HL-60/S4 treated with retinoic acid at 250 ng/mL for 4 days and 3 days (cell line): Measurements from ENCODE around the gene TMEM214.

Source experiments
- in situ Hi-C: fragments of 300-500 bp; cut with MboI; formaldehyde crosslinking; loops from 2 replicates; pipeline ENCODE4 v1.7.0; 2022; ENCODE audit warnings: low sequenced_read_pairs

Gene TMEM214

DNA sequence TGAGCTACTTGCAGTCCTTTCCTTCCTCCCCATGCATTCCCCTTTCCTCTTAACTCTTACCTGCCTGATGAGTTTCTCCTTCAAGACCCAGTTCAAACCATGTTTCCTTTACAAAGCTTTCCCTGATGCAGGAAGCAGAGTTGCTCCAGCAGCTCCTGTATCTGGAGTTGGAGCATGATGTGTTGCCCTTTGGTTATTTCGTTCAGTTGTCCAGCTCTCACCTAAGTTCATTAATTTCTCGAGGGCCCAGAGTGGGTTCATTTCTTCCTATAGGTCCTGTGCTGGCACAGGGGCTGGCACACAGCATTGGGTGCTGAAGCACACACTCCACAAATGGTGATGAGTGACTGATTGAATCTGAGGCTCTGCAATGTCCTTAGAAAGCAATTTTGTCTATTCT, 23.0 kb upstream of the TMEM214 start:
- in situ Hi-C loops, result loop anchor here (10.0 kb wide), 1 partner anchor 165 kb away; the partner anchor contains the start of gene DPYSL5

DNA sequence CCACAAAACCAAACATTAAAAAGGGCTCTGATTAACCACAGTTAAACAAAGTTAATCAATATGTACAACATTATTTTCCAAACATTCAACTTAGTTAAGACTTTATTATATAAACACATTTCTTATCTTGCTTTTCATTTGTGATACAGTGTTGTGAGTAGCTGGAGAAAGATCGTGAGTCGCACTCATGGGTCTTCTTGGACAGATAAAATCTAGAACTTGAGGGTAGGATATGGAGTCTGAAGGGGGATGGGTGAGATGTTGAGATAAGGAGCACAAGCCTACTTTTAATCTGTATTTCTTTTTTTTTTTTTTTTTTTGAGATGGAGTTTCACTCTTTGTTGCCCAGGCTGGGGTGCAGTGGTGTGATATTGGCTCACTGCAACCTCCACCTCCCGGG, 22.6 kb upstream of the TMEM214 start:
- in situ Hi-C loops, result loop anchor here (10.0 kb wide), 1 partner anchor 165 kb away; the partner anchor contains the start of gene DPYSL5

DNA sequence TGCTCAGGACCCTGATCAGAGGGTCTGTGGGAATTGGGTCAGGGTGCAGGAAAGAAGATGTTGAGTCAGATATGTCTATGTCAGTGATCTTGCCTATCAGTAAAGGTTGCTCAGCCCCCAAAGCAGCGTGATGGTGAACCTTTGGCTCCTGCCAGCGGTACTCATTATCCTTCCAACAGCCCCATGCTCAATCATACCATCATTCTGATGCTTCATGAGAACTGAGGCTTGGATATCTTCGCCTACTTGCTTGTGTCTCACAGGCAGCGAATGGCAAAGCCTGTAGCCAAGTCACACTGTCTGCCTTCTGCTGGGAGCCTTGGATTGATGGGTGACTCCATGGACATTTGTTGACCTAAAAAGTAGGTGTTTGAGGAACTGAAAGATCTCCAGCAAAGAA, 19.0 kb upstream of the TMEM214 start:
- in situ Hi-C loops, result loop anchor here (10.0 kb wide), 1 partner anchor 169 kb away; the partner anchor contains the start of gene DPYSL5

- in situ Hi-C loops, result loop anchor here (10.0 kb wide), 1 partner anchor 170 kb away; the partner anchor contains the start of gene DPYSL5
Observed at GRCh38 chr2:27014771-27015433, 17.9 kb upstream of the TMEM214 start.

DNA sequence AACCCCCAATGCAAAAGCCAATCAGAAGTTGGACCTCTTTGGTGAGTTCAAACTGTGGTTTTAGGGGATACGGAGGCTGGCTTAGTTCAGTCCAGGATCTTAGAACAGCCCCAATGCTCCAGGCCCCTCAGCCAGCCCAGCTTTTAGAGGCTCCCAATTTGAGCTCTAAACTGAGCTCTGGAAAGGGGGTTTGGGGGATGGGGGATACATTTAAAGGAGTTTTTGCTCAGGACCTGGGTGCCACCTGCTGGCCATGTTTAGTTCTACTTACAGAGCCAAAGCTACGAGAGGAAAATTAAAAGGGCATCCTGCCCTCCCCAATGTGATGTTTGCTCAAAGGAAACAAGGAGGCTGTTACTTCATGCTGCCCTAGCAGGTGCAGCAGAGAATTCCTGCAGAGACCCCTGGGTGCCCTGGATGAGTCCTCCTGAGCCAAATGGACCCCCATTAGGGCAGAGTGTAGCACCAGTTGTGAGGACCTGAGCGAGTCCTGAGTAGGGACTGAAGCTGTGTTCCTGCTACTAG, 15.9 kb upstream of the TMEM214 start:
- in situ Hi-C loops, result loop anchor here (10.0 kb wide), 1 partner anchor 172 kb away; the partner anchor contains the start of gene DPYSL5

DNA sequence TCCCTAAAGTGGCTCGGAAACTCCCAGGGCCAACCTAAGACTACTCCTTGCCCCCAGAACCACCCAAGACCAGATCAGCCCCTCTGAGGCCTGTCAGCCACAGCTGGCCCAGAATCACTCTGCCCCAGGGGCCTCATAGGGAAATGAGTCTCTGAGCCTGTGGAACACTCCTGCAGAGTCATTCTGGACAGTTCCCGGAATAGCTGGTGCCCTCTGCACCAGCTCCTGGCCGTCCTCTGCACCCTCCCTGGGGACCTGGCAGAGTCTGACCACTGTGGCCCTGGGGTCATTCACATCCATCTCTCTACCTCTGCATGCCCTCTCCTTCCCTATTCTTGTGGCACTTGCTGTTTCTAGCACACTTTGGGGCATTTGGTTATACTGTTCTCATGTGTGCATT, 14.6 kb upstream of the TMEM214 start:
- in situ Hi-C loops, result loop anchor here (10.0 kb wide), 1 partner anchor 173 kb away; the partner anchor contains the start of gene DPYSL5

- in situ Hi-C loops, result loop anchor here (10.0 kb wide), 1 partner anchor 175 kb away; the partner anchor contains the start of gene DPYSL5
Observed at GRCh38 chr2:27019459-27019858, 13.3 kb upstream of the TMEM214 start.

DNA sequence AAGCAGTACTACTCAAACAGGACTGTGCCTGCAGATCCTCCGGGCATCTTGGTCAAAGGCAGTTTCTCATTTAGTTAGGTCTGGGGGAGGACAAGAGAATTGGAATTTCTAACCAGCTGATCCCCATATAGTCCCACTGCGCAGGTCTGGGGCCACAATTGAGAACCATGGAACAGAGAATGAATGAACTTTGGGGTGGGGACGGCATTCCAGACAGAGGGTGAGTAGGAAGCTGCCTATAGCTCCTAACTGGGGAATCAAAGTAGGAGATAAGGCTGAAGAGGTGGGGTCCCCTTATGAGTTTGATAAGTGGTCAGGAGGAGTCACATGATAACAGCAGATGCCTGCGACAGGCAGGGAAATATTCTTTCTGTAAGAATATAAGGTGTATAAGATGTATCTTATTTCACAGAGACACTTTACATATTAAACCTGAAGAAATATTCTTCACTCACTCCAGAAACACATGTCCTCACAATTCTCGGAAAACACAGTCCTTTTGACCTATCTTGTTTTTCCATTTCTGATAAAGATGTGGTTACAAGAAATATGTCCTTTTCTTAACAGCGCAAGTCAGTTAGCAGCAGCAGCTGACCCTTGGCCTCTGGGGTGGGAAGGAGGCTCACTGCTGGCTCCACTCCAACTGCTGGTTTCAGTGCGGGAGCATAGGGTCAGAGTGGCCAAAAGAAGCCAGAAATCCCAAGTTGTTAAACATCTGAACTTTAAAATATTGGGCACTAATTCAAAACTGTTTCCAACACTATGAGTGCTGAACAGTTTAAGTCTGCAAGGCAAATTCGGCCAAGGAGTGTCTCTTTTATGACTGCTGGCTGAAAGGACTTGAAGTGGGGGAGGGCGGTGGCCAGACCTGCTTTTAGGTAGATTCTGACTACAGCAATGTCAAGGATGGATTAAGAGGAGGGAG, 12.6 kb upstream of the TMEM214 start:
- in situ Hi-C loops, result loop anchor here (10.0 kb wide), 1 partner anchor 175 kb away; the partner anchor contains the start of gene DPYSL5

GRCh38 chr2:27021253-27022049, 11.3 kb upstream of the TMEM214 start:
- in situ Hi-C loops, result no loop called here

DNA sequence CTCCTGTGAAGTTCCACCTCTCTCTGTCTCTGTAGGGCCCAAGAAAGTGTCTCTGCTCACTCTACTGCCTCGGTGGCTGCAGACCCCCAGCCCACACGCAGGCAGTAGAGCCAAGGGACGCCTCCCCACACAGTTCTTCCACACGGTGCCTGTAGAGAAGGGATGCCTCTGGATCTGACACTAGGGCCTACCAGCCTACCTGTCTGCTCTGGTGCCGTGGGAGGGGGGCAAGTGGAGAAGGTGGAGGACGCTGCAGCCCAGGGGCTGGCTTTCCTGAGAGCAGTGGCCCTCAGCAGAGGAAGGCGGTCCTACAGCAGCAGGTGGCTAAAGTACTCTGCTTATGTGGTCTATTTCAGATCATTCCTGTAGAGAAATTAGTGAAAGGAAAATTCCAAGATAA, 9.0 kb upstream of the TMEM214 start:
- in situ Hi-C loops, result no loop called here

DNA sequence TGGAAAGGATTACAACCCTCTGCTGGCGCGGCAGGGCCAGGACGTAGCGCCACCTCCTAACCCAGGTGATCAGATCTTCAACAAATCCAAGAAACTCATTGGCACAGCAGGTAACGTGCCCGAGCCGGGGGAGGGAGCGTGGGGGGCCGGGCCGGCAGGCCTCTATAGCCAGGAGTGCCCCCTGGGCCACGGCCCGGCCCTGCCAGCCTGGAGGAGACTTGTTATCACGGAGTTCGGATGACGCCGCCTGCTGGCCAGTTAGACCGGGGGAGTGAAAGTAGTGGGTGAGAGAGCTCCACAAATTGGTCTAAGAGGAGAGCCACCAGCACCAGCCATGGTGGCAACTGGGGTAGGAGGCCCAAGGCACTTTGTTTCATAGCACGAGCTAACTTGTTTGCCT, 8.6 kb upstream of the TMEM214 start:
- in situ Hi-C loops, result no loop called here

- in situ Hi-C loops, result no loop called here
Observed at GRCh38 chr2:27024812-27025211, 8.0 kb upstream of the TMEM214 start.

GRCh38 chr2:27025281-27025800, 7.4 kb upstream of the TMEM214 start:
- in situ Hi-C loops, result no loop called here

DNA sequence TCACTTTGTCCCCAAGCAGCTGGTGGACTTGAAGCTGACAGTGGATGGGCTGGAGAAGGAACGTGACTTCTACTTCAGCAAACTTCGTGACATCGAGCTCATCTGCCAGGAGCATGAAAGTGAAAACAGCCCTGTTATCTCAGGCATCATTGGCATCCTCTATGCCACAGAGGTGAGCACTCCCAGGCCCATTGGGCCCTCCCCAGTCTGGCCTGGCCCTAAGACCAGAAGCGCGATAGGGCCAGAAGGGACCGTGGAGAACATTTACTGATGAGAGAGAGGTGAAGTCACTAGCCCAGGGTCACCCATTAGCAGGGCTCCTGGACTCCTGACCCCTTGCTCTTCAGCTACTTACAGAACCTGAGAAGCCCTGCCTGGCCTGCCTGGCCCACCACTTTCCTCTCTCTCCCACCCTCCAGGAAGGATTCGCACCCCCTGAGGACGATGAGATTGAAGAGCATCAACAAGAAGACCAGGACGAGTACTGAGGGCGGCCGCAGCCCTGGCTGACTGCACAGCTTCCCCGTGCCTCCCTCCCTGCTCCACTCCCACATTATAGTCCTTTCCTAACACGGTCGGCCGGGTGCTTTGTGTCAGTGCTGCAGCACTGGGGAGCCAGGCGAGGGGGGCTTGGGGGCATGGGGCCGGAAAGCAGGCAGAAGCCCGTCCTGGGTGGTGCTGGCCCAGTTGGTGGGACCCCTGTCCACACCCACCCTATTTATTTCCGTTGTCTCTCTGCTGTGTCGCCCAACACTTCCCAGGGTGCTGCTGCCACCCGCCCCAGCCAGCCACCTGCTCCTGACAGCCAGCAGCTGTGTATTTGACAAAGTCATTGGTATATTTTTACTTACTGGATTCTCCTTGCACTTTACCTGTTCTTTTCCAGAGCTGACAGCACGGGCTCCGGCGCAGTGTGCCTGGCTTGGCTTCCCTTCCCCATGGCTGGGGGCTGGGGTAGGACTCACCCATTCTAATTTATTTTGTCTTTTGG, 6.6 kb upstream of the TMEM214 start:
- in situ Hi-C loops, result no loop called here

DNA sequence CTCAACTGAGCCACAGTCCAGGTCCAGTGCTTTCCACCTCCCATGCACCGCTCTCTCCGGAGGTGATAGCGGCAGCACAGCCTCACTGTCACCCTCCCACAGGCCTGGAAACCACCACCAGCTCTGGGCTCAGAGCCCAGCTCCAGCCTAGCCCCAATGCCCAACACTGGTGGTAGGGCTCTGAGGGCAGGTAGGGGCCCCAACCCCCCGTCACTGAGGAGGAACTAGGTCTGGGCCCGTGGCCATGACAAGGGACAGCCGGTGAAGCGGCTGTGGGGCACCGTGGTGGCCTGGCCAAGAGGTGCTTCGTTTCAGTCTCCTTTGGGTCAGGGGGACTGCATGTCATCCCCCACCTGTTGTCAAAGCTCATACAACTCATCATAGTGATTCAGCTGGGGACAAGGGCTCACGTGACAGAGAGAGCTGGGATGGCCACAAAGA, 5.5 kb upstream of the TMEM214 start:
- in situ Hi-C loops, result no loop called here

GRCh38 chr2:27029051-27029450, 3.7 kb upstream of the TMEM214 start:
- in situ Hi-C loops, result no loop called here

- in situ Hi-C loops, result no loop called here
Observed at GRCh38 chr2:27033253-27033852, 588 bp downstream of the TMEM214 start.

GRCh38 chr2:27038012-27038411, 5.2 kb downstream of the TMEM214 start:
- in situ Hi-C loops, result no loop called here
